K562 (cell line): ENCODE results near the gene RPUSD1. TPM values are rescaled to one million over a fixed set of nuclear protein-coding genes. Genes with fewer than 3 reads are reported as not detected.

Experiments used
- ARID1B ChIP-seq: fragments of 450-650 bp; IDR thresholded peaks from 2 replicates; pipeline ENCODE4 v1.6.1; 2016; ENCODE audit warnings: antibody characterized with exemption, mild to moderate bottlenecking, inconsistent platforms
- CSDE1 ChIP-seq, 2 experiments: fragments of 450-650 bp; IDR thresholded peaks; 2 replicates each; pipeline ENCODE4 v1.6.1; 2016; ENCODE audit warnings: mild to moderate bottlenecking in 1 of 2
- CXXC5 ChIP-seq: fragments of 250-450 bp; sonication (Bioruptor Pico); IDR thresholded peaks from 2 replicates; pipeline ENCODE4 v1.8.0; 2022; ENCODE audit warnings: inconsistent platforms, mild to moderate bottlenecking, moderate library complexity
- GATAD2B ChIP-seq: fragments of 450-650 bp; IDR thresholded peaks from 2 replicates; pipeline ENCODE4 v1.6.1; 2017; ENCODE audit warnings: mild to moderate bottlenecking, borderline replicate concordance
- GTF2F1 ChIP-seq: IDR thresholded peaks from 2 replicates; pipeline ENCODE4 v1.6.1; 2011; ENCODE audit warnings: low read depth, low read length, improper control_type of control experiment
- HCFC1 ChIP-seq: IDR thresholded peaks from 2 replicates; pipeline ENCODE4 v1.6.1; 2012; ENCODE audit warnings: low read depth, low read length, improper control_type of control experiment
- HMG20A ChIP-seq: fragments of 450-650 bp; formaldehyde crosslinking; conservative IDR thresholded peaks from 2 replicates; pipeline ENCODE4 v1.4.0; 2020; ENCODE audit warnings: mild to moderate bottlenecking, mixed read lengths
- MBD2 ChIP-seq: sonication (generic); IDR thresholded peaks from 2 replicates; pipeline ENCODE4 v1.6.1; 2016; ENCODE audit warnings: low read depth, borderline replicate concordance
- MECOM ChIP-seq: fragments of 250-450 bp; sonication (Bioruptor Pico); IDR thresholded peaks from 2 replicates; pipeline ENCODE4 v1.8.0; 2022; ENCODE audit warnings: inconsistent platforms
- MTA2 ChIP-seq: fragments of 450-650 bp; IDR thresholded peaks from 2 replicates; pipeline ENCODE4 v1.6.1; 2016; ENCODE audit warnings: low read depth
- NBN ChIP-seq: fragments of 450-650 bp; IDR thresholded peaks from 2 replicates; pipeline ENCODE4 v1.6.1; 2016; ENCODE audit warnings: low read depth, mild to moderate bottlenecking
- NCOA4 ChIP-seq: fragments of 450-650 bp; IDR thresholded peaks from 2 replicates; pipeline ENCODE4 v1.6.1; 2018; ENCODE audit warnings: mild to moderate bottlenecking; ENCODE audit not compliant: partially characterized antibody
- NCOR1 ChIP-seq: fragments of 450-650 bp; IDR thresholded peaks from 2 replicates; pipeline ENCODE4 v1.6.1; 2016; ENCODE audit warnings: mild to moderate bottlenecking, moderate library complexity
- RBM25 ChIP-seq: fragments of 200-400 bp; formaldehyde crosslinking; IDR thresholded peaks from 2 replicates; pipeline ENCODE4 v1.6.1; 2018; ENCODE audit warnings: low read length, low read depth, moderate library complexity; ENCODE audit not compliant: severe bottlenecking
- SLC30A9 ChIP-seq: fragments of 250-450 bp; sonication (Bioruptor Pico); IDR thresholded peaks from 2 replicates; pipeline ENCODE4 v1.8.0; 2022; ENCODE audit warnings: mild to moderate bottlenecking, moderate library complexity
- SRSF3 ChIP-seq: fragments of 200-400 bp; formaldehyde crosslinking; IDR thresholded peaks from 2 replicates; pipeline ENCODE4 v1.6.1; 2016; ENCODE audit warnings: mild to moderate bottlenecking, low read length, moderate library complexity; ENCODE audit not compliant: insufficient read depth
- STAT5B ChIP-seq: fragments of 250-450 bp; sonication (Bioruptor Pico); IDR thresholded peaks from 2 replicates; pipeline ENCODE4 v1.8.0; 2021; ENCODE audit warnings: mild to moderate bottlenecking, inconsistent platforms
- SUPT5H ChIP-seq: fragments of 450-650 bp; IDR thresholded peaks from 2 replicates; pipeline ENCODE4 v1.6.1; 2016
- XRCC3 ChIP-seq: fragments of 450-650 bp; IDR thresholded peaks from 2 replicates; pipeline ENCODE4 v1.6.1; 2017; ENCODE audit warnings: mild to moderate bottlenecking, moderate library complexity
- YBX1 ChIP-seq: fragments of 450-650 bp; IDR thresholded peaks from 2 replicates; pipeline ENCODE4 v1.7.1; 2016; ENCODE audit warnings: mild to moderate bottlenecking
- ZFPM2 ChIP-seq: fragments of 250-450 bp; sonication (Bioruptor Pico); IDR thresholded peaks from 2 replicates; pipeline ENCODE4 v1.5.1; 2022; ENCODE audit warnings: mild to moderate bottlenecking
- ZNF23 ChIP-seq: fragments of 250-450 bp; sonication (Bioruptor Pico); IDR thresholded peaks from 2 replicates; pipeline ENCODE4 v1.4.0; 2020; ENCODE audit warnings: mild to moderate bottlenecking
- ZNF436 ChIP-seq: fragments of 250-450, 450-650 bp; sonication (Bioruptor Pico); formaldehyde crosslinking; IDR thresholded peaks from 2 replicates; pipeline ENCODE4 v1.7.0; 2020; ENCODE audit warnings: mild to moderate bottlenecking
- ZNF785 ChIP-seq: fragments of 250-450 bp; sonication (Bioruptor Pico); IDR thresholded peaks from 2 replicates; pipeline ENCODE4 v1.4.0; 2020; ENCODE audit warnings: mild to moderate bottlenecking
- ZZZ3 ChIP-seq: fragments of 450-650 bp; IDR thresholded peaks from 2 replicates; pipeline ENCODE4 v1.6.1; 2016; ENCODE audit warnings: antibody characterized with exemption, mild to moderate bottlenecking, moderate library complexity
- polyA plus RNA-seq, 8 experiments: library from polyadenylated mRNA; depleted of rRNA in 4 of 8; stranded (reverse) in 5 of 8; unstranded in 3 of 8; fragments of >200 nt; fragmentation: Nextera tagmentation in 2 of 8; fragmentation: Illumina TruSeq in 1 of 8; extraction: Ambion mirVana in 2 of 8; extraction: Trizol in 1 of 8; gene quantifications; 2 replicates each; pipeline versions ENCODE4 v1.2.1 to v1.2.3, GENCODE V29; 2011 to 2014; ENCODE audit warnings: inconsistent platforms in 1 of 8, missing spikeins in 1 of 8
- total RNA-seq, 7 experiments: library from RNA; depleted of rRNA in 6 of 7; stranded (reverse); fragments of >200 nt in 6 of 7; fragmentation: Illumina TruSeq in 2 of 7; extraction: Trizol in 2 of 7; gene quantifications; 2 replicates each; pipeline versions ENCODE4 v1.2.1 to v1.2.3, GENCODE V29; 2011 to 2021; ENCODE audit warnings: low replicate concordance in 1 of 7
- TF ChIP-seq, protein P1 (sequence below): fragments of 250-450 bp; sonication (Bioruptor Pico); IDR thresholded peaks from 2 replicates; pipeline ENCODE4 v1.4.0; 2020
- TF ChIP-seq, protein P2 (sequence below): fragments of 250-450 bp; sonication (Bioruptor Pico); IDR thresholded peaks from 2 replicates; pipeline ENCODE4 v1.8.0; 2021; ENCODE audit warnings: borderline replicate concordance, mild to moderate bottlenecking, moderate library complexity; ENCODE audit not compliant: poor library complexity, severe bottlenecking

RPUSD1 gene
- total and polyA plus RNA-seq, 9 of the 15 experiments (the other 6 are each of a cell fraction or from before 2014, with no cell fraction given): 0.45 to 56.6 (median 12.0) TPM

DNA sequence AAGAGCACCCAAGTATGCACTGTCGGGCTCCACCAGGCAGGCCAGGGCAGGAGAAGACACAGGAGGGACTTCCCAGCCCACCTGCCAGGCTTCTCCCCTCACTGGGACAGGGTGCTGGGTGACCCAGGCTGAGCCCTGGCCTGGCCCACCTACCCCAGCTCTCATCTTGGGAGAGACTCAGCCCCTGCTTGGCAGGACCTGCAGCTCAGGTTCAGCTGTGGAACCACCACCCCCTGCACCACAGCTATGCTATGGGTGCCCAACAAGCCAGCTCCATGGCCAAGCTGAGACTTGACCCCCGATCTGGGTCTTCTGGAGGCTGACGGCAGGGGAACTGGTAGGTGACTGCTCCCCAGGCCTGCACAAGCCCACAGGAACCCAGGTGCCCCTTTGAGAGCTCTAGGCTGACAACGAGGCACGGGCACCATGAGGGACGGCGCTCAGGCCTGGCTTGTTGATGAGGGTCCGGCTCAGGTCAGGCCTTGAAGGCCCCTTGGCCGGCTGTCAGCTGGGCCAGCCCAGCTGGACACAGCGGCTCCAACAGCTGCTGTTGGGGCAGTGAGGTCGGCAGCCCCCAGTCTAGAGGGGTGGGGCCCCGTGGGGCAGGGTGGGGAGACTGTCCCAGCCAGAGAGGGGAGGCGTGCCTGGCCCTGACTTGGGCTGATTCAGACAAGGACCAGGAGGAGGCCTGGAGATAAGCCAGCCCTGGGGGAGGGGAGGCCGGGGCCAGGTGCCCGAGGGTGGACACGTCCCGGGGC lies 4.6 kb downstream of the RPUSD1 start (continued):
- TF ChIP-seq NCOA4 (no peak), GTF2F1 (no peak), YBX1 (no peak), SUPT5H (peak; percentile 34; the same call in 1 of the 2 replicates), ZNF436 (CRISPR knock-in tag) (no peak), MBD2 (no peak), XRCC3 (no peak), HMG20A (no peak), ZZZ3 (no peak), NCOR1 (peak; percentile 67), ZFPM2 (CRISPR knock-in tag) (no peak), MECOM (CRISPR knock-in tag) (no peak), STAT5B (CRISPR knock-in tag) (no peak), HCFC1 (no peak), SLC30A9 (CRISPR knock-in tag) (no peak), CXXC5 (CRISPR knock-in tag) (0 out of 2 replicates have a peak, but pooled peaks have one; percentile 9), RBM25 (no peak), ZNF23 (CRISPR knock-in tag) (no peak), ARID1B (peak; percentile 61), CSDE1 (IDR thresholded peaks at IDR 0.05) (no peak), NBN (no peak), MTA2 (0 out of 2 replicates have a peak, but pooled peaks have one; percentile 14), GATAD2B (no peak), ZNF785 (CRISPR knock-in tag) (no peak), SRSF3 (no peak)
- TF ChIP-seq, protein P1, sequence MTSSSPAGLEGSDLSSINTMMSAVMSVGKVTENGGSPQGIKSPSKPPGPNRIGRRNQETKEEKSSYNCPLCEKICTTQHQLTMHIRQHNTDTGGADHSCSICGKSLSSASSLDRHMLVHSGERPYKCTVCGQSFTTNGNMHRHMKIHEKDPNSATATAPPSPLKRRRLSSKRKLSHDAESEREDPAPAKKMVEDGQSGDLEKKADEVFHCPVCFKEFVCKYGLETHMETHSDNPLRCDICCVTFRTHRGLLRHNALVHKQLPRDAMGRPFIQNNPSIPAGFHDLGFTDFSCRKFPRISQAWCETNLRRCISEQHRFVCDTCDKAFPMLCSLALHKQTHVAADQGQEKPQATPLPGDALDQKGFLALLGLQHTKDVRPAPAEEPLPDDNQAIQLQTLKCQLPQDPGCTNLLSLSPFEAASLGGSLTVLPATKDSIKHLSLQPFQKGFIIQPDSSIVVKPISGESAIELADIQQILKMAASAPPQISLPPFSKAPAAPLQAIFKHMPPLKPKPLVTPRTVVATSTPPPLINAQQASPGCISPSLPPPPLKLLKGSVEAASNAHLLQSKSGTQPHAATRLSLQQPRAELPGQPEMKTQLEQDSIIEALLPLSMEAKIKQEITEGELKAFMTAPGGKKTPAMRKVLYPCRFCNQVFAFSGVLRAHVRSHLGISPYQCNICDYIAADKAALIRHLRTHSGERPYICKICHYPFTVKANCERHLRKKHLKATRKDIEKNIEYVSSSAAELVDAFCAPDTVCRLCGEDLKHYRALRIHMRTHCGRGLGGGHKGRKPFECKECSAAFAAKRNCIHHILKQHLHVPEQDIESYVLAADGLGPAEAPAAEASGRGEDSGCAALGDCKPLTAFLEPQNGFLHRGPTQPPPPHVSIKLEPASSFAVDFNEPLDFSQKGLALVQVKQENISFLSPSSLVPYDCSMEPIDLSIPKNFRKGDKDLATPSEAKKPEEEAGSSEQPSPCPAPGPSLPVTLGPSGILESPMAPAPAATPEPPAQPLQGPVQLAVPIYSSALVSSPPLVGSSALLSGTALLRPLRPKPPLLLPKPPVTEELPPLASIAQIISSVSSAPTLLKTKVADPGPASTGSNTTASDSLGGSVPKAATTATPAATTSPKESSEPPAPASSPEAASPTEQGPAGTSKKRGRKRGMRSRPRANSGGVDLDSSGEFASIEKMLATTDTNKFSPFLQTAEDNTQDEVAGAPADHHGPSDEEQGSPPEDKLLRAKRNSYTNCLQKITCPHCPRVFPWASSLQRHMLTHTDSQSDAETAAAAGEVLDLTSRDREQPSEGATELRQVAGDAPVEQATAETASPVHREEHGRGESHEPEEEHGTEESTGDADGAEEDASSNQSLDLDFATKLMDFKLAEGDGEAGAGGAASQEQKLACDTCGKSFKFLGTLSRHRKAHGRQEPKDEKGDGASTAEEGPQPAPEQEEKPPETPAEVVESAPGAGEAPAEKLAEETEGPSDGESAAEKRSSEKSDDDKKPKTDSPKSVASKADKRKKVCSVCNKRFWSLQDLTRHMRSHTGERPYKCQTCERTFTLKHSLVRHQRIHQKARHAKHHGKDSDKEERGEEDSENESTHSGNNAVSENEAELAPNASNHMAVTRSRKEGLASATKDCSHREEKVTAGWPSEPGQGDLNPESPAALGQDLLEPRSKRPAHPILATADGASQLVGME: no peak
- TF ChIP-seq, protein P2, sequence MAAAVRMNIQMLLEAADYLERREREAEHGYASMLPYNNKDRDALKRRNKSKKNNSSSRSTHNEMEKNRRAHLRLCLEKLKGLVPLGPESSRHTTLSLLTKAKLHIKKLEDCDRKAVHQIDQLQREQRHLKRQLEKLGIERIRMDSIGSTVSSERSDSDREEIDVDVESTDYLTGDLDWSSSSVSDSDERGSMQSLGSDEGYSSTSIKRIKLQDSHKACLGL (CRISPR knock-in tag): no peak
